MCF 10A (cell line): ENCODE data around the gene IRF5. TPM values are rescaled to one million over a fixed set of nuclear protein-coding genes. Genes with fewer than 3 reads are reported as not detected.

Experiments
- BruUV-seq: library from RNA; stranded (reverse); fragments of 400-500 nt; replicated peaks from 2 replicates; lab custom pipeline; 2021; lab: Mats Ljungman, UMichigan
- CTCF ChIA-PET: fragments of 300-600 bp; sonication (Branson Sonifier 250); formaldehyde crosslinking; extraction: SDS; loops from one replicate; lab custom pipeline; 2021; ENCODE audit warnings: antibody characterized with exemption, inconsistent platforms; lab: Yijun Ruan, JAX
- POLR2A ChIA-PET: fragments of 300-600, 350-650 bp; sonication (Branson Sonifier 250); formaldehyde crosslinking; extraction: SDS; loops from one replicate; lab custom pipeline; 2020; ENCODE audit warnings: antibody characterized with exemption, inconsistent platforms; lab: Yijun Ruan, JAX
- DNase-seq: peaks from one replicate; pipeline ENCODE4 v3.0.0-alpha.2; 2018; ENCODE audit not compliant: unreplicated experiment
- H3K27ac Mint-ChIP-seq: one replicate; pipeline ENCODE4 v1.8.0; 2022; ENCODE audit warnings: mild to moderate bottlenecking, low read depth, mixed read lengths; ENCODE audit not compliant: unreplicated experiment
- H3K27me3 Mint-ChIP-seq: one replicate; pipeline ENCODE4 v1.8.0; 2022; ENCODE audit warnings: mixed read lengths; ENCODE audit not compliant: insufficient read depth, unreplicated experiment
- H3K36me3 Mint-ChIP-seq: one replicate; pipeline ENCODE4 v1.8.0; 2022; ENCODE audit warnings: mild to moderate bottlenecking, moderate library complexity, mixed read lengths; ENCODE audit not compliant: insufficient read depth, unreplicated experiment
- H3K4me1 Mint-ChIP-seq: one replicate; pipeline ENCODE4 v1.8.0; 2022; ENCODE audit warnings: mixed read lengths; ENCODE audit not compliant: insufficient read depth, unreplicated experiment
- H3K4me3 Mint-ChIP-seq: one replicate; pipeline ENCODE4 v1.8.0; 2022; ENCODE audit warnings: mild to moderate bottlenecking, moderate library complexity, mixed read lengths; ENCODE audit not compliant: unreplicated experiment
- H3K9me3 Mint-ChIP-seq: one replicate; pipeline ENCODE4 v1.8.0; 2022; ENCODE audit warnings: mixed read lengths; ENCODE audit not compliant: unreplicated experiment
- intact Hi-C: fragments of 100-400 bp; cut with micrococcal nuclease; formaldehyde crosslinking; loops from 2 replicates; pipeline ENCODE4 v1.14.1; 2022
- total RNA-seq: library from RNA; stranded (reverse); gene quantifications from 2 replicates; pipeline ENCODE4 v1.2.3, GENCODE V29; 2022
- TF ChIP-seq, protein P1 (sequence below): fragments of 200-600 bp; IDR thresholded peaks from one replicate; pipeline ENCODE4 v1.8.0; 2022; ENCODE audit warnings: antibody characterized with exemption, mild to moderate bottlenecking; ENCODE audit not compliant: unreplicated experiment

Gene IRF5
- total RNA-seq, 1 experiment from 2014 or later: 7.5 TPM

DNA sequence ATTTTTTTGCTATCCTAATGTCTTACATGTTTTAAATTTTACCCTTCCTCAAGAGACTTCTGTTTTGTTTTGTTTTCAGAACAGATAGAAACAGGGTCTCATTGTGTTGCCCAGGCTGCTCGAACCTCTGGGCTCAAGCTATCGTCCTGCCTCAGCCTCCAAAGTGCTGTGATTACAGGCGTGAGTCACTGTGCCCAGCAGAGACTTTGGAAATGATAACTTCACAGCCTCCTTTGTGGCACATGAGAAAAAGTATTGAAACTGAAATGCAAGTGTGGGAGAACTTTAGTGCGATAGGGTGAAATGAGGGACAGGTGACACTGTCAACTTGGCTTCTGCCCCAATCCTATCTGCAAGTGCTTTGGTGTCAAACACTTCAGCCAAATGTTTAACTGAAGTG lies 21.6 kb downstream of the IRF5 start:
- ChIA-PET CTCF (interaction anchor here (0.7 to 1.8 kb wide), 2 partner anchors 76 to 132 kb away, joined by 3 to 4 read pairs; no protein-coding TSS in a partner anchor), POLR2A (interaction anchor here (1.1 kb wide), 1 partner anchor 10 kb away, joined by 5 read pairs; no protein-coding TSS in a partner anchor)
- no TSS peak for BruUV-seq
- Mint-ChIP-seq H3K4me1 (peaks cover 24% of the 10 kb centered on the region), H3K27ac (peak overlapping the region; percentile 7), H3K36me3 (peaks cover 80% of the 10 kb centered on the region), H3K9me3 (no peaks in the 10 kb centered on the region), H3K4me3 (no peak overlapping the region), H3K27me3 (no peaks in the 10 kb centered on the region)
- DNase-seq: no peak
- intact Hi-C loops: no loop called here
- TF ChIP-seq, protein P1, sequence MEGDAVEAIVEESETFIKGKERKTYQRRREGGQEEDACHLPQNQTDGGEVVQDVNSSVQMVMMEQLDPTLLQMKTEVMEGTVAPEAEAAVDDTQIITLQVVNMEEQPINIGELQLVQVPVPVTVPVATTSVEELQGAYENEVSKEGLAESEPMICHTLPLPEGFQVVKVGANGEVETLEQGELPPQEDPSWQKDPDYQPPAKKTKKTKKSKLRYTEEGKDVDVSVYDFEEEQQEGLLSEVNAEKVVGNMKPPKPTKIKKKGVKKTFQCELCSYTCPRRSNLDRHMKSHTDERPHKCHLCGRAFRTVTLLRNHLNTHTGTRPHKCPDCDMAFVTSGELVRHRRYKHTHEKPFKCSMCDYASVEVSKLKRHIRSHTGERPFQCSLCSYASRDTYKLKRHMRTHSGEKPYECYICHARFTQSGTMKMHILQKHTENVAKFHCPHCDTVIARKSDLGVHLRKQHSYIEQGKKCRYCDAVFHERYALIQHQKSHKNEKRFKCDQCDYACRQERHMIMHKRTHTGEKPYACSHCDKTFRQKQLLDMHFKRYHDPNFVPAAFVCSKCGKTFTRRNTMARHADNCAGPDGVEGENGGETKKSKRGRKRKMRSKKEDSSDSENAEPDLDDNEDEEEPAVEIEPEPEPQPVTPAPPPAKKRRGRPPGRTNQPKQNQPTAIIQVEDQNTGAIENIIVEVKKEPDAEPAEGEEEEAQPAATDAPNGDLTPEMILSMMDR: no peak

DNA sequence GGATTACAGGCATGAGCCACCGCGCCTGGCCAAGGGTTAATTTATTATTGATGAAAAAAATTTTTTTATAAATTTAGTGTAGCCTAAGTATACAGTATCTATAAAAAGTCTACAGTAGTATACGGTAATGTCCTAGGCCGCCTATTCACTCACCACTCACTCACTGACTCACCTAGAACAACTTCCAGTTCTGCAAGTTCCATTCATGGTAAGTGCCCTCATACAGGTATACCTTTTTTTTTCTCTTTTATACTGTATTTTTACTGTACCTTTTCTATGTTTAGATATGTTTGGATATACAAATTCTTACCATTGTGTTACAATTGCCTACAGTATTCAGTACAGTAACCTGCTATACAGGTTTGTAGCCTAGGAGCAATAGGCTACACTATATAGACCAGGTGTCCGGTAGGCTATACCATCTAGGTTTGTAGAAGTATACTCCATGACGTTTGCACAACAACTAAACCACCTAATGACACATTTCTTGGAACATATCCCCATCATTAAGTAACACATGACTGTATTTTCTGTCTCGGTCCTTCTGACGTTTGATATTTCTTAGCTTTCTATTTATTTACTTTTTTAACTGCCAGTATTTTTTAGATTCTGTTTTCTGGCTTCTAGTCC lies 23.4 kb downstream of the IRF5 start:
- Mint-ChIP-seq H3K36me3 (peaks cover 74% of the 10 kb centered on the region), H3K4me3 (peak overlapping the region; percentile 41), H3K27me3 (no peaks in the 10 kb centered on the region), H3K9me3 (peaks cover 7% of the 10 kb centered on the region), H3K4me1 (peaks cover 24% of the 10 kb centered on the region), H3K27ac (peak overlapping the region; percentile 61)
- TF ChIP-seq, protein P1: no peak
- no TSS peak for BruUV-seq
- peak; percentile 69 for DNase-seq
- intact Hi-C loops: no loop called here
- ChIA-PET CTCF (interaction anchor here (0.6 to 1.0 kb wide), 5 partner anchors 33 to 289 kb away, joined by 3 to 4 read pairs (median 3); partner anchors contain the start of gene GARIN1A), POLR2A (interaction anchor here (0.6 to 1.4 kb wide), 4 partner anchors 22 to 342 kb away, joined by 3 to 4 read pairs (median 3); no protein-coding TSS in a partner anchor)

DNA sequence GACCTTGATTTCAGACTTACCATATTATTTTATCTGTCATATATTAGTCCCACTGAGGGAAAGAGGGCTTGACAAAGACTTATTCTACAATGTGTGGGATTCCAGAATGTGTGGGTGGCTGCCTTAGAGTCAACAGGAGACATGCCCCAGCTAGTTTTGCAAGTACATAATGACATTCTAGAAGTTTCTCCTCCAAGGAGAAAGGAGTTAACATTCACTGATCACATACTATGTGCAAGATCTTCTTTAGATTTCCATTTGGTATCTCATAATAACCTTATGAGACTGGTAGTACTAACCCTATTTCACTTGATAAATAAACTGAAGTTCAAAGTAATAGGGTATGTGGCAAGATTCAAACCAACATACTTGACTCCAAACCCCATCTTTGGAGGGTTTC lies 25.2 kb downstream of the IRF5 start:
- POLR2A ChIA-PET: interaction anchor here (0.7 to 2.0 kb wide), 13 partner anchors 11 to 345 kb away, joined by 3 to 13 read pairs (median 4); partner anchors contain the start of genes ATP6V1F, IRF5 and TNPO3
- CTCF ChIA-PET: interaction anchor here (0.5 to 1.1 kb wide), 3 partner anchors 12 to 92 kb away, joined by 3 read pairs; partner anchors contain the start of gene TNPO3
- peak; percentile 66 for DNase-seq
- H3K4me1 Mint-ChIP-seq: peaks cover 24% of the 10 kb centered on the region
- no TSS peak for BruUV-seq
- intact Hi-C loops: no loop called here
- H3K27ac Mint-ChIP-seq: peak overlapping the region; percentile 74
- H3K4me3 Mint-ChIP-seq: no peak overlapping the region
- TF ChIP-seq, protein P1: no peak
- peaks cover 7% of the 10 kb centered on the region for H3K9me3 Mint-ChIP-seq
- H3K36me3 Mint-ChIP-seq: peaks cover 63% of the 10 kb centered on the region
- H3K27me3 Mint-ChIP-seq: no peaks in the 10 kb centered on the region

DNA sequence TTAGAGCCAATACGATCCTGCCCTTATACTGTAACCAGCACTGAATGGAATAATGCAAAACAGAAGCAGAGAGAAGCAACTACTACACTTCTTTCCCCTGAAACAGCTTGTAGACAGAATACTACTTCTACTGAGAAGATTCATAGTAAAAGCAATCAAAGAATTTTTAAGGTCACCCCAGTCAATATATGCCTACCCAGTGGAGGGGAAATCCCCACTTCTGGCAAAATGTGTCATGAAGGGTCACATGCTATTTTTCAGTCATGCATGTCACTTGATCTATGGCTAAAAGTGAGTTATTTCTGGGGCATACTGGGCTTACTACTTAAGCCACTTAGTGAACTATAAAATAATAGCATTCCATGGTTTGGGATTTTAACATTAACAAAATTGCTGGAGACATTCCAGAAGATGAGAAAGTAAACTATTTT lies 25.6 kb downstream of the IRF5 start:
- Mint-ChIP-seq H3K36me3 (peaks cover 65% of the 10 kb centered on the region), H3K27ac (peak overlapping the region; percentile 74), H3K27me3 (no peaks in the 10 kb centered on the region), H3K4me3 (no peak overlapping the region), H3K4me1 (peaks cover 24% of the 10 kb centered on the region), H3K9me3 (peaks cover 7% of the 10 kb centered on the region)
- CTCF ChIA-PET: interaction anchor here (0.5 to 1.1 kb wide), 2 partner anchors 12 to 92 kb away, joined by 3 read pairs; partner anchors contain the start of gene TNPO3
- TF ChIP-seq, protein P1: no peak
- POLR2A ChIA-PET: interaction anchor here (0.7 to 2.0 kb wide), 9 partner anchors 8 to 345 kb away, joined by 3 to 13 read pairs (median 3); partner anchors contain the start of gene TNPO3
- no peak for DNase-seq
- no TSS peak for BruUV-seq
- intact Hi-C loops: no loop called here
